Brain microvascular endothelial cell (primary cell): Measurements from ENCODE around the gene PGR.

Experiments used
- DNase-seq: peaks from one replicate; pipeline ENCODE4 v3.0.0-alpha.2; 2020
- H3K27ac ChIP-seq: fragments of 250-450 bp; sonication (Bioruptor Pico); 2 replicates; pipeline ENCODE4 v1.5.1; 2020; ENCODE audit warnings: mild to moderate bottlenecking, moderate library complexity
- H3K27me3 ChIP-seq: fragments of 250-450 bp; sonication (Bioruptor Pico); replicated peaks from 2 replicates; pipeline ENCODE4 v1.5.1; 2020; ENCODE audit warnings: mild to moderate bottlenecking
- H3K36me3 ChIP-seq: fragments of 250-450 bp; sonication (Bioruptor Pico); replicated peaks from 2 replicates; pipeline ENCODE4 v1.5.1; 2020; ENCODE audit warnings: mild to moderate bottlenecking
- H3K4me3 ChIP-seq: 2 replicates; pipeline ENCODE4 v1.5.1; 2011; ENCODE audit warnings: low read depth, mild to moderate bottlenecking, control low read depth, low read length, moderate library complexity
- in situ Hi-C: cut with HindIII; loops from 2 replicates; pipeline ENCODE4 v1.10.0; 2017; ENCODE audit warnings: low sequenced_read_pairs, low pct_ligation_motif_present
- TF ChIP-seq, protein P1 (sequence below): IDR thresholded peaks from 2 replicates; pipeline ENCODE4 v1.5.1; 2011; ENCODE audit warnings: low read depth, mild to moderate bottlenecking, moderate library complexity, low read length, control low read depth, inconsistent platforms; ENCODE audit errors: missing control alignments

The PGR gene

DNA sequence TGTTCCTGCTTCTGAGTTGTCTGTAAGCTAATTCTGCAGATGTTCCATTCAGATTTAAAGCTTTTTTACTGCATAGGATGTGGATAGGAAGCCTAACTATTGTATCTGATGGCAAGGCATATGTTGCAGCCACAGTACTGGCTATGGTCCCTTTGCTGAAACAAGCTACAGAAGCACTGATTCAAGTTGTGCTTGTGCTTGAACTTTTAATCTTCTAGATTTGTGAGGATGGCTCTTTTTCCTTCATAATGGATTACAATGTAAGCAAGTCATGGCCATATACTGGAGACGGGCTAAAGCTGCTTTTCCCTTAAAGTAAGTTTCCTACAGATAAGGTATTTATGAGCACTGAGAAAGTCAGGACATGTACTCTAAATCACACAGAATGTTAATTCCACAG, 138.7 kb downstream of the PGR start:
- TF ChIP-seq, protein P1, sequence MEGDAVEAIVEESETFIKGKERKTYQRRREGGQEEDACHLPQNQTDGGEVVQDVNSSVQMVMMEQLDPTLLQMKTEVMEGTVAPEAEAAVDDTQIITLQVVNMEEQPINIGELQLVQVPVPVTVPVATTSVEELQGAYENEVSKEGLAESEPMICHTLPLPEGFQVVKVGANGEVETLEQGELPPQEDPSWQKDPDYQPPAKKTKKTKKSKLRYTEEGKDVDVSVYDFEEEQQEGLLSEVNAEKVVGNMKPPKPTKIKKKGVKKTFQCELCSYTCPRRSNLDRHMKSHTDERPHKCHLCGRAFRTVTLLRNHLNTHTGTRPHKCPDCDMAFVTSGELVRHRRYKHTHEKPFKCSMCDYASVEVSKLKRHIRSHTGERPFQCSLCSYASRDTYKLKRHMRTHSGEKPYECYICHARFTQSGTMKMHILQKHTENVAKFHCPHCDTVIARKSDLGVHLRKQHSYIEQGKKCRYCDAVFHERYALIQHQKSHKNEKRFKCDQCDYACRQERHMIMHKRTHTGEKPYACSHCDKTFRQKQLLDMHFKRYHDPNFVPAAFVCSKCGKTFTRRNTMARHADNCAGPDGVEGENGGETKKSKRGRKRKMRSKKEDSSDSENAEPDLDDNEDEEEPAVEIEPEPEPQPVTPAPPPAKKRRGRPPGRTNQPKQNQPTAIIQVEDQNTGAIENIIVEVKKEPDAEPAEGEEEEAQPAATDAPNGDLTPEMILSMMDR = no peak
- in situ Hi-C loops = no loop called here
- Histone ChIP-seq H3K27ac (no peak overlapping the region), H3K27me3 (no peaks in the 10 kb centered on the region), H3K36me3 (no peaks in the 10 kb centered on the region), H3K4me3 (no peak overlapping the region)
- no peak for DNase-seq

DNA sequence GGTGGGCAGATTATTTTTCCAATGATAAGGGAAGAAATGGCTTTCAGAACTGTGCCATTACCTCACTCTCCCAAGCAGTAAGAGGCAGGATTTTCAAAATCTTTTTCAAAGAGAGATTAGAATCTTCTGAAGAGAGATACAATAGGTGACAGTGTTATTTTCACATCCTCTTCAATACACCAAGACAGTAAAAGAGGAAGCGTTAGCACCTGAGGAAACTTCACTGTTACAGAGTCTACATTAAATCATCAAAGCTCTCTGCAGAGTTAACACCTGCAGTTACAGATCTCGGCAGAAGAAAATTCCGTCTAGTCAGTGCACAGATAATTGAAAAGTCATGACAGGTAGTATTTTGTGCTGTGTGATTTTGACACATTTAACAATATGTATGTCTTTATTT, 144.9 kb downstream of the PGR start:
- H3K27me3 ChIP-seq = no peaks in the 10 kb centered on the region

GRCh38 chr11:100981196-100981824, 148.3 kb downstream of the PGR start:
- in situ Hi-C loops = no loop called here
- no peaks in the 10 kb centered on the region for H3K36me3 ChIP-seq
- H3K27me3 ChIP-seq = no peaks in the 10 kb centered on the region
- no peak overlapping the region for H3K27ac ChIP-seq
- no peak overlapping the region for H3K4me3 ChIP-seq
- no peak for DNase-seq
- TF ChIP-seq, protein P1 = no peak

More for the DNA sequence above, 144.9 kb downstream of the PGR start:
- H3K27ac ChIP-seq = no peak overlapping the region
- H3K4me3 ChIP-seq = no peak overlapping the region
- in situ Hi-C loops = no loop called here
- H3K36me3 ChIP-seq = no peaks in the 10 kb centered on the region
- TF ChIP-seq, protein P1 = no peak
- DNase-seq = no peak

DNA sequence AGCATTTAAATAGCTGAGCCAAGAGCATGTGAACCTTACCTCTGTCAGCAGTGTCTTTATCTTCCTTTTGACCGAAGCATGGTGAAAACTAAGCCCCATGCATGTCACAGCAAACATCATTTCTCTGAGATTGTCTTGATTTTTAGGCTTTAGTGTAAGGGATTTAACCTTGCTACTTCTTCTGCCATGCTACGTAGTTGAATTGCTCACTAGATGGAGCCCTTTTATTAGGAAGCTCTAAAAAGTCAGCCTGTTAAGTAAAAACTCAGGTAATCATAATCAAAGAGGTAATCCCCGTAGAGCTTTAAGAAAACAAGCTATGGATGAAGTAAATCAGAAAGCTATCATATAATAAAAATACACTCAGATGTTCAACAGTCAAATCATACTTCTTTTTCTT, 149.5 kb downstream of the PGR start:
- TF ChIP-seq, protein P1 = peak; percentile 52
- DNase-seq = no peak
- no peaks in the 10 kb centered on the region for H3K36me3 ChIP-seq
- no peak overlapping the region for H3K27ac ChIP-seq
- no peaks in the 10 kb centered on the region for H3K27me3 ChIP-seq
- in situ Hi-C loops = no loop called here
- H3K4me3 ChIP-seq = no peak overlapping the region
